Activated naive CD4-positive, alpha-beta T cell treated with anti-CD3 and anti-CD28 coated beads, Interleukin-2, amount 50 U/mL, for 16 hours (primary cell): ENCODE measurements around the gene BSDC1.

ENCODE experiments used
- DNase-seq: peaks from one replicate; pipeline ENCODE4 v3.0.0-alpha.2; 2020

Gene BSDC1

DNA sequence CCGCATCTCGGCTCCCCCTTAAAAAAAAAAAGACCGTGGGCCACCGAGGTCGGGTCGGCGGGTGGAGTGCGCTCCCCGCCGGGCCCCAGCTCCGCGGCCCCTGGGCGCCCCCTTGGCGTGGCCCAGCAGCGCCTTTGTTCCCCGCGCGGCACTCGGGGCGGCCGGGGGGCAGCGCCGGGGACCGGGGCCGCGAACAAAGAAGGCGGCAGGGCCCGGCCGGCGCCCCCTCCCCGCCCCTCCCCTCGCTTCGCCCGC lies 58.8 kb downstream of the BSDC1 start:
- DNase-seq: no peak

DNA sequence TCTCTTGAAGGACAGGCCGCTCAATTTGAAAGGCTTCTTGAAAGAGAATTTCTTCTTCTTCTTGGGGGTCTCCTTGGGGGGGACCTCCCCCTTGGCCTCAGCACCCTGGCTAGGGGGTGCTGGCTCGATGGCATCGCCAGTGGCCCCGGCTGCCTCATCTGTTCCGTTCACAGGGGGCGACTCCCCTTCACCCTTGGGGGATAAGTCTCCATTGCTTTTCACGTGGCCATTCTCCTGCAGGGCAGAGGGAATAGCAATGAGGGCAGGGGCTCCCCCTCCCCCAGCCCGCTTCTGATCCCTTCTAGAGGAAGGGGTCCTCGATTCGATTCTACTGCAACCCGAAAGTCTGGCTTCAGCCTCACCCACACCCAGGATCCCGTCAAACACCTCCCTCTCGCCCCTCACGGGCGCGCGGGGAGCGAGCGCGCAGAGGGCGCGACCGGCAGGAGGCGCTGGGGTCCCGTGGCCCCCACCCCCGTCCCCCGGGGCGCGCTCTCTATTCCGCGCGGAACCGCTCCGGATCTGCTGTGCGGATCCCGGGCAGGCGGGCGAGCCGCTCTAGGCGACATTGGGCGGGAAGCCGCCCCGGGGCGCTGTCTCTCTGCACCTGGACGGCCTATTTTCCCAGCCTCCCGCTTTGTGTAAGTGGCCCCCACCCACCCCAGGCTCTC lies 59.2 kb downstream of the BSDC1 start:
- peak; percentile 70 for DNase-seq

- no peak for DNase-seq
Measured at GRCh38 chr1:32334274-32334861, 59.9 kb downstream of the BSDC1 start.

GRCh38 chr1:32333251-32333963 lies 60.8 kb downstream of the BSDC1 start:
- no peak for DNase-seq

DNA sequence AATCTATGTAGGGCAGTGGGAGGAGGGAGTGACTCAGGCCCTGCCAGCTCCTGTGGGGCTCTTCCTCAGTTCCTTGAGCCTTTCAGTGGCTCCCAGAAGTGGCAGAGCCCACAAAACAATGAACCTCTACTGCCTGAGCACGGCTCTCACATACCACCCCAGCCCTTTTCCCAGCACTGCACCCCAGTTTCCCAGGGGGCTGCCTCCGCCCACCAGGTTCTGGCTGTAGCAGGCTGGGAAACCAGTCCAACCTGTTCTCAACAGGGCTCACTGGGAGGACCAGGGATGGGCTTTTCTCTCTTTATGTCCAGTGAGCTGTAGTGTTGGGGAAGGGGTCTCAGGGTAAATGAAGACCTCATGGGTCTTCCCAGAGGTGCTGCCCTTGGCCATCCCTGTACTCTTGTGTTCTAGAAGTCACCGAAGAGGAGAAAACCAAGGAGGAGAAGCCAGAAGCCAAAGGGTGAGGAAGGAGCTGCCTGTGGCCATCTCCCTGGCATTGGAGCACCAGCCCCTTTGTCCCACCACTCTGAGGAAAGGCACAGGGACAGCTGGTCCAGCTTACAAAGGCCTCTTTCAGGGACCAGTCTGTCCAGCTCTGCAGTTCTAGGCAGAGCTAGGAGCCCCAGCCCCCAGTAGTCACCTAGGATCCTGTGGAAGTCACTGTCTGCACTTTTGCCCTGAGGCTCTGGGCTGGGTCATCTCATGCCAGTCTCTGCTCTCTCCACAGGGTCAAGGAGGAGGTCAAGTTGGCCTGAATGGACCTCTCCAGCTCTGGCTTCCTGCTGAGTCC lies 61.8 kb downstream of the BSDC1 start:
- no peak for DNase-seq

DNA sequence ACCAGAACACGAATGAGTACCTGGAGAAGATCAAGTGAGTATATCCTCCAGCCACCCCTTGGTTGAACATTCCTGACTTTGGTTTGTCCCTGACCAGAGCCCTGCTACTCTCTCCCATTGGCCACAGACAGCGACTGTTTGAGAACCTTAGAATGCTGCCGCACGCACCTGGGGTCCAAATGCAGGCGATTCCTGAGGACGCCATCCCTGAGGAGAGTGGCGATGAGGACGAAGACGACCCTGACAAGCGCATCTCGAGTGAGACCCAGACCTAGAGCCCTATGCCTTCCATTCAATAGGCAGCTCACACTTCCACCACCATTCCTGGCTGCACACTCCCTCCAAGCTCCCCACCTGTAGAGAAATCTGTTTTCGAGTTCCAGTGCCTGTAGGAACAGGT lies 62.7 kb downstream of the BSDC1 start:
- DNase-seq: no peak

GRCh38 chr1:32330558-32331151 lies 63.6 kb downstream of the BSDC1 start:
- DNase-seq: no peak

DNA sequence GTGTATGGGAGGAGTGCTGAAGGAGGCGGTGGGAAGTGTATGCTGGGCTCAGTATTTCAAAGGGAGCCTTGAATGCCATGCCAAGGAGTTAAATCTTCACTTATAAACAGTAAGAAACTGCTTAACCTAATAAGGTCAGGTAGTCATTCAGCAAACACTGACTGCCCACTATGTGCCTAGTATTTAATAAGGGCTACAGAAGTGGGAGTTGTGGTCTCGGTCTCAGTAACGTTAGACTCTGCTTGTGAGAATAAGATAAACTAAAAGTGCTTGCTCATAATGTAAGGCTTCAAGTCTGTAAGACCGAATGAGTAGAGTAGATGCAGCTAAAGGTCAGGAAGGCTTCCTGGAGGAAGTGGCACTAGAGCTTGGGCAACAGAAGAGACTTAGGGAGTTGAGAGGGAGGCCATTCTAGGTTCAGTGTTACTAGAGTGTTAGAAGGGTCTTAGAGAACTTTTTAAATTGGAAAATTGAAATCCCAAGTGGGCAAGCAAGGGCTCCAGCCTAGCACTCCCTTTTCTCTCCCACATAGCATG lies 64.2 kb downstream of the BSDC1 start:
- DNase-seq: no peak

DNA sequence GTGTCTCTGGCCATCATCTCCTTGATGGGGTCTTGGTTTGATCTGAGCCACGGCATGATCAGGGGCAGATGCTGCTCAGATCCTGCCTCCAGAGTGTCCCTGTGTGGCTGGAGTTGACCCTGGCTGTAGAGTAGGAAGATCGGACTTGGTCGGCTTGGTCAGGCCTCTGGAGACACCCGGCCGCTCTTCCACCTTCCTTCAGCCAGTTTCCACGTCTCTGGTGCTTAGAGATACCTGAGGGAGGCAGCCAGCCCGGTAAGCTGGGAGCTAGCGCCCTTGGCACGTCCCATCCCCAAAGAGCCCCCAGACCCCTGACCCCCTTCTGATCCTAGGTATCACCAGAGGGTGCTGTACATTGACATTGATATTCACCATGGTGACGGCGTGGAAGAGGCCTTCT lies 67.0 kb downstream of the BSDC1 start:
- DNase-seq: no peak

DNA sequence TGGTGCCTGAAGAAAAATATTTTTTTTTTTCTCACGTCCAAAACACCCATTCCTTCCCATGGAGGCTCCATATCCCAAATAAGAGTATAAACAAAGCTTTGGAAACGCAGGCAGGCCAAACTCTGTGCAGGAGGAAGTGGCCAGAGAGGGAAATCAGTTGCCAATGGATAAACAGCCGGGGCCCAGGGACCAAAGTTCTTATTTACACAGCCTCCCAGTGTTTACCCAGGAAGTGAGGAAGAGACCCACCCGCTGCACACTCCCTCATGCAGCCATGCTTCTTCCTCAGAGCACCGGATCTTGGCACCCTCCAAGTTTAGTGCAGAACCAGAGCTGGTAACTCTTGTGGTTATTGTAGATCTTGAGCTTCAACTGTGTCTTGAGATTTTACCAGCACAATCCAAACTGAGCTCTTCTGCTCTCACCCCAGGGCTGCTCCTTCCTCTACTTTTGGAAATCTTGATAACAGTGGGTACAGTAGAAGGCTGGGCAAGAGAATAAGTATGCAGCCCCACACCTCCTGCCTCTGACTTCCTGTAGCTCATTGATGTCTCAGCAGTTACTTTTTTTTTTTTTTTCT lies 72.4 kb downstream of the BSDC1 start:
- no peak for DNase-seq

- DNase-seq: no peak
Measured at GRCh38 chr1:32318127-32318869, 75.9 kb downstream of the BSDC1 start.

- no peak for DNase-seq
Measured at GRCh38 chr1:32316903-32317277, 77.4 kb downstream of the BSDC1 start.
